Smooth muscle cell of the pulmonary artery (primary cell): Measurements from ENCODE around the gene TEAD3. TPM values are rescaled to one million over a fixed set of nuclear protein-coding genes. Genes with fewer than 3 reads are reported as not detected.

Source experiments
- total RNA-seq: library from RNA; depleted of rRNA; stranded (reverse); fragments of >200 nt; gene quantifications from 2 replicates; pipeline ENCODE4 v1.2.3, GENCODE V29; 2014

TEAD3 gene
- 16.1 and 16.2 TPM in 2 replicates for total RNA-seq

GRCh38 chr6:35496841-35497570 lies at the start of gene TEAD3:
TEAD3 (minus strand) TSS chr6:35497079.

GRCh38 chr6:35512740-35513139 lies 15.9 kb upstream of the TEAD3 start, which contains the start of gene TULP1:
TULP1 (minus strand) TSS chr6:35512896; CDS start chr6:35512858, 38 bp downstream.

GRCh38 chr6:35468181-35468979 lies 28.5 kb downstream of the TEAD3 start, which contains the start of gene RPL10A:
RPL10A (plus strand) TSS chr6:35468401; CDS start chr6:35468435, 34 bp downstream.

GRCh38 chr6:35452183-35453090 lies 44.4 kb downstream of the TEAD3 start, which contains the start of gene FANCE:
FANCE (plus strand) TSS chr6:35452338; CDS start chr6:35452546, 208 bp downstream.

Other genes starting within 250 kb of the TEAD3 start
- gene ZNF76, start 237.3 kb downstream of the TEAD3 start, total RNA-seq: 16.7 and 20.7 TPM in 2 replicates
- 0.59 and 1.7 TPM in 2 replicates for gene DEF6, start 199.3 kb downstream of the TEAD3 start, total RNA-seq
- gene PPARD, start 154.5 kb downstream of the TEAD3 start, total RNA-seq: 17.1 and 22.5 TPM in 2 replicates
- gene FANCE, start 44.7 kb downstream of the TEAD3 start, total RNA-seq: 4.5 and 5.1 TPM in 2 replicates
- 1,024 and 1,066 TPM in 2 replicates for gene RPL10A, start 28.7 kb downstream of the TEAD3 start, total RNA-seq
- not detected in 2 replicates for gene TULP1, start 15.8 kb upstream of the TEAD3 start, total RNA-seq
- 2.9 and 3.7 TPM in 2 replicates for gene FKBP5, start 191.8 kb upstream of the TEAD3 start, total RNA-seq
- gene ARMC12, start 240.0 kb upstream of the TEAD3 start, total RNA-seq: 0.26 TPM in 2 replicates